SU-DHL-6 (cell line): ENCODE results near the gene RAB3GAP1.

Source experiments
- H2AFZ ChIP-seq: fragments of 200-600 bp; sonication (generic); 2 replicates; pipeline ENCODE4 v1.6.1; 2014; ENCODE audit warnings: low read depth, mild to moderate bottlenecking, moderate library complexity, mixed read lengths, antibody characterized with exemption, low read length; ENCODE audit not compliant: severe bottlenecking
- H3F3A ChIP-seq: fragments of 200-600 bp; shearing (Covaris generic); 2 replicates; pipeline ENCODE4 v1.6.0; 2016; ENCODE audit warnings: antibody characterized with exemption, mild to moderate bottlenecking; ENCODE audit not compliant: insufficient read depth
- H3K27ac ChIP-seq: fragments of 200-600 bp; sonication (generic); 2 replicates; pipeline ENCODE4 v1.5.1; 2016; ENCODE audit warnings: low read depth, mild to moderate bottlenecking, low read length, moderate library complexity, mixed read lengths
- H3K27me3 ChIP-seq: fragments of 200-600 bp; sonication (generic), shearing (Covaris generic); 2 replicates; pipeline ENCODE4 v1.6.0; 2014; ENCODE audit warnings: mild to moderate bottlenecking, low read length
- H3K36me3 ChIP-seq: fragments of 200-600 bp; sonication (generic); 2 replicates; pipeline ENCODE4 v1.6.1; 2014; ENCODE audit warnings: mild to moderate bottlenecking, low read length, mixed read lengths
- H3K4me2 ChIP-seq: fragments of 300-600, 200-600 bp; shearing (Covaris generic), sonication (generic); 2 replicates; pipeline ENCODE4 v1.6.0; 2014; ENCODE audit warnings: low read length, low read depth, mild to moderate bottlenecking; ENCODE audit not compliant: poor library complexity, severe bottlenecking
- H3K4me3 ChIP-seq: fragments of 200-600 bp; sonication (generic); 2 replicates; pipeline ENCODE4 v1.5.1; 2014; ENCODE audit warnings: antibody characterized with exemption, low read length, mild to moderate bottlenecking, mixed read lengths; ENCODE audit not compliant: insufficient read depth, poor library complexity, severe bottlenecking
- H3K79me2 ChIP-seq: fragments of 200-600 bp; sonication (generic); 2 replicates; pipeline ENCODE4 v1.6.1; 2014; ENCODE audit warnings: mild to moderate bottlenecking, low read length, moderate library complexity; ENCODE audit not compliant: insufficient read depth
- H3K9ac ChIP-seq: fragments of 200-600 bp; sonication (generic); 2 replicates; pipeline ENCODE4 v1.7.0; 2014; ENCODE audit warnings: mild to moderate bottlenecking, low read length
- H3K9me2 ChIP-seq: fragments of 200-600 bp; sonication (generic); replicated peaks from 2 replicates; pipeline ENCODE4 v1.6.1; 2014; ENCODE audit warnings: low read length; ENCODE audit not compliant: insufficient read depth
- H3K9me3 ChIP-seq: fragments of 200-600 bp; sonication (generic); 2 replicates; pipeline ENCODE4 v1.6.1; 2014; ENCODE audit warnings: low read length, mixed read lengths; ENCODE audit not compliant: insufficient read depth
- H4K20me1 ChIP-seq: fragments of 200-600 bp; sonication (generic); 2 replicates; pipeline ENCODE4 v1.6.1; 2014; ENCODE audit warnings: low read depth, mild to moderate bottlenecking, antibody characterized with exemption, low read length, moderate library complexity, mixed read lengths
- CTCF ChIP-seq: fragments of 200-600 bp; sonication (generic); IDR thresholded peaks from one replicate; pipeline ENCODE4 v1.5.1; 2017; ENCODE audit warnings: antibody characterized with exemption, mild to moderate bottlenecking, low read length, moderate library complexity; ENCODE audit not compliant: insufficient read depth, poor library complexity, severe bottlenecking
- EZH2phosphoT487 ChIP-seq: fragments of 200-600 bp; sonication (generic), shearing (Covaris generic); conservative IDR thresholded peaks from 2 replicates; pipeline ENCODE4 v1.6.1; 2018; ENCODE audit warnings: mild to moderate bottlenecking, antibody characterized with exemption, low read length, moderate library complexity, mixed read lengths

The RAB3GAP1 gene

DNA sequence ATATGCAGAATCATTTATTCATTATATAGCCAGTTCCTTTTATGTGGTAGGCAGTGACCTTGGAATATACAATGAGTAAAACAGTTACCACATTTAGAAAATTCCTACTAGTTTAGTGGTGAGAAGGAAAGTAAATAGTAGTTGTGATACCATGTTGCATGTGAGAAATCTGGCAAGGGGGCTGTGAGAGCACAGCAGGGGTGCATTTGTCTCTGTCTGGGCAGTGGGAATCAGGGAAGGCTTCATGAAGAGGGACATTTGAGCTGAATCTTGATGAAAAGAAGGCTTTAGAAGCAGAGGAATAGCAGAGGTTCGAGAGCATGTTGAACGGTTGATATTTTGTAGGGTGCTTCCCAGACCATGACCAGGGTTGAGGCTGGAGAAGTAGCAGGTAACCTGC lies 78.7 kb downstream of the RAB3GAP1 start:
- no peaks in the 10 kb centered on the region for H3K79me2 ChIP-seq
- peaks cover 66% of the 10 kb centered on the region for H3K36me3 ChIP-seq
- no peak overlapping the region for H2AFZ ChIP-seq
- H3K27ac ChIP-seq = no peak overlapping the region
- no peaks in the 10 kb centered on the region for H3K27me3 ChIP-seq
- no peaks in the 10 kb centered on the region for H3F3A ChIP-seq
- TF ChIP-seq CTCF (no peak), EZH2phosphoT487 (no peak)
- H3K9me3 ChIP-seq = no peaks in the 10 kb centered on the region
- H3K9ac ChIP-seq = no peak overlapping the region
- H3K4me2 ChIP-seq = no peak overlapping the region
- no peaks in the 10 kb centered on the region for H4K20me1 ChIP-seq
- no peak overlapping the region for H3K4me3 ChIP-seq
- H3K9me2 ChIP-seq = no peaks in the 10 kb centered on the region

GRCh38 chr2:135132314-135132713 lies 80.2 kb downstream of the RAB3GAP1 start:
- H3K79me2 ChIP-seq = no peaks in the 10 kb centered on the region
- H3K9ac ChIP-seq = no peak overlapping the region
- H3K4me2 ChIP-seq = no peak overlapping the region
- no peaks in the 10 kb centered on the region for H3K9me3 ChIP-seq
- H4K20me1 ChIP-seq = no peaks in the 10 kb centered on the region
- no peaks in the 10 kb centered on the region for H3K9me2 ChIP-seq
- no peak overlapping the region for H3K27ac ChIP-seq
- TF ChIP-seq CTCF (no peak), EZH2phosphoT487 (no peak)
- no peaks in the 10 kb centered on the region for H3F3A ChIP-seq
- peaks cover 58% of the 10 kb centered on the region for H3K36me3 ChIP-seq
- no peaks in the 10 kb centered on the region for H3K27me3 ChIP-seq
- H3K4me3 ChIP-seq = no peak overlapping the region
- no peak overlapping the region for H2AFZ ChIP-seq

- Histone ChIP-seq H3K9ac (no peak overlapping the region), H3K79me2 (no peaks in the 10 kb centered on the region; the same call in 1 of the 2 replicates), H3K4me3 (no peak overlapping the region), H3K27me3 (no peaks in the 10 kb centered on the region), H3K4me2 (no peak overlapping the region), H3F3A (no peaks in the 10 kb centered on the region), H3K36me3 (peaks cover 57% of the 10 kb centered on the region), H3K9me3 (peaks cover 24% of the 10 kb centered on the region; the same call in 1 of the 2 replicates), H2AFZ (no peak overlapping the region), H3K9me2 (no peaks in the 10 kb centered on the region), H3K27ac (no peak overlapping the region), H4K20me1 (no peaks in the 10 kb centered on the region)
- TF ChIP-seq CTCF (no peak), EZH2phosphoT487 (no peak)
These were observed 88.5 kb downstream of the RAB3GAP1 start for GRCh38 chr2:135140606-135141005.

DNA sequence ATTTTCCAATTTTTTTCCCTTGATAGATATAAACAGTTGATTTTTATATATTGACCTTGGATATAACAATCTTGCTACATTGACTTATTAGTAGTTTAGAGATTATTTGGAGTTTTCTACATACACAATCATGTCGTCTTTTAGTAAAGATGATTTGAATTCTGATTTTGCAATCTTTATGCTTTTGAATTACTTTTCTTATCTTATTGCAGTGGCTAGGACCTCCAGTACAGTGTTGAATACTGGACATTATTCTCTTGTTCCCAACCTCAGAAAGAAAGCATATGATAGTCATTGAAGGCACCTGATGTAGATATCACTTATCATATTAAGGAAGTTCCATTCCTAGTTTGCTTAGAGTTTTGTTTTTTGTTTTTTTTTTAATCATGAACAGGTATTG lies 90.2 kb downstream of the RAB3GAP1 start:
- H2AFZ ChIP-seq = no peak overlapping the region
- peaks cover 54% of the 10 kb centered on the region for H3K36me3 ChIP-seq
- no peaks in the 10 kb centered on the region for H3K9me2 ChIP-seq
- H4K20me1 ChIP-seq = no peaks in the 10 kb centered on the region
- H3K9me3 ChIP-seq = peaks cover 24% of the 10 kb centered on the region; the same call in 1 of the 2 replicates
- TF ChIP-seq CTCF (no peak), EZH2phosphoT487 (no peak)
- no peak overlapping the region for H3K4me2 ChIP-seq
- no peak overlapping the region for H3K9ac ChIP-seq
- no peaks in the 10 kb centered on the region; the same call in 1 of the 2 replicates for H3K79me2 ChIP-seq
- H3F3A ChIP-seq = no peaks in the 10 kb centered on the region
- no peaks in the 10 kb centered on the region for H3K27me3 ChIP-seq
- H3K4me3 ChIP-seq = no peak overlapping the region
- H3K27ac ChIP-seq = no peak overlapping the region
